Fibroblast of skin of abdomen (primary cell): Measurements from ENCODE around the gene PPM1E.
"Not testable (repeated sequence)": the region's sequence is repeated elsewhere in the genome, so short reads cannot be mapped to it uniquely, and the experiment has no call there.

Experiments
- DNase-seq: peaks from one replicate; pipeline ENCODE4 v3.0.0-alpha.2; 2013

Gene PPM1E

DNA sequence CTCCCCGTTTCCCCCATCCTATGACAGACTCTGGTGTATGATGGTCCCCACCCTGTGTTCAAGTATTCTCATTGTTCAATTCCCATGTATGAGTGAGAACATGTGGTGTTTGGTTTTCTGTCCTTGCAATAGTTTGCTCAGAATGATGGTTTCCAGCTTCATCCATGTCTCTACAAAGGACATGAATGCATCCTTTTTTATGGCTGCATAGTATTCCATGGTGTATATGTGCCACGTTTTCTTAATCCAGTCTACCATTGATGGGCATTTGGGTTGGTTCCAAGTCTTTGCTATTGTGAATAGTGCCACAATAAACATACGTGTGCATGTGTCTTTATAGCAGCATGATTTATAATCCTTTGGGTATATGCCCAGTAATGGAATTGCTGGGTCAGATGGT, 90.8 kb downstream of the PPM1E start:
- DNase-seq = not testable (repeated sequence)

GRCh38 chr17:58850106-58850505, 94.5 kb downstream of the PPM1E start:
- not testable (repeated sequence) for DNase-seq

DNA sequence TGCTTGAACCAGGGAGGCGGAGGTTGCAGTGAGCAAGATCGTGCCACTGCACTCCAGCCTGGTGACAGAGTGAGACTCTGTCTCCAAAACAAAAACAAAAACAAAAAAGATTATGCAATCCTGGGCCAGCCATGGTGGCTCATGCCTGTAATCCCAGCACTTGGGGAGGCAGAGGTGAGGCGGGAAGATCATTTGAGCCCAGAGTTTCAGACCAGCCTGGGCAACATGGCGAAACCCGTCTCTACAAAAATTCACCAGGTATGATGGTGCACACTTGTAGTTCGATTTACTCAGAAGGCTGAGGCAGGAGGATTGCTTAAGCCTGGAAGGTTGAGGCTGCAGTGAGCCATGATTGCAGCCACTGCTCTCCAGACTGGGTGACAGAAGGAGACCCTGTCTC, 109.6 kb downstream of the PPM1E start:
- no peak for DNase-seq

DNA sequence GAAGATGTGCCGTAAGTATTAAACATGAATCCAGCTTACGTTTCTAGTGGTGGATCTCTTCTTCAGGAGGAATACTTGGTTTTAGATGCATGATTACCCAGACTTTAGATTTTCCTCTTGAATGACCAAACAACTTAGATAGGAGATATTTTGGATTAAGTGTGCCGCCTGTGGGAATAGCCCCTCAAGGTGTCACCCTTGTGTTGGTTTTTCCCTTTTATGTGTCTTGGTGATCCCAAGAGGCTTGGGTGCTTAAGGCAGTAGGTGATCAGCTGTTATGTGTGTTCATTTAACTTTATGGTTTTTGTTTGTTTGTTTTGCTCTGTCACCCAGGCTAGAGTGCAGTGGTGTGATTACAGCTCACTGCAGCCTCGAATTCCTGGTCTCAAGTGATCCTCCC, 115.1 kb downstream of the PPM1E start:
- no peak for DNase-seq

GRCh38 chr17:58873926-58874325, 118.3 kb downstream of the PPM1E start:
- no peak for DNase-seq

GRCh38 chr17:58875261-58875660, 119.6 kb downstream of the PPM1E start:
- DNase-seq = no peak

DNA sequence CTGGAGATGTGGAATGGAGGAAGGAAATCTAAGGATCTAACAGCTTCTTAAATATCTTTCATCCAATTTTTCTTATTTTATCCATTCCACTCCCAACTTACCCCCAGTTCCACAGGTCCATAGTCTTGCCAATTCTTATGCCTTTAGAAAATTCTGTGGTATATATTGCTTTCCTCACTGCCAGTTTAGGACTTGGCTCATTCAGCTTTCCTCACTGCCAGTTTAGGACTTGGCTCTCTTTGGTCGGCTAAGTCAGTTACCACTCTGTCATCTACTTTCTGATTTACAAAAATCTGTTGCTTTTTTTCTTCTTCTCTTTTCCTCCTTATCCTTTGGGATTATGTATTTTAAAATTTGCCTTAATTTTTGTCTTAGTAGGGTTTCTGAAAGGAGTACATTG, 128.5 kb downstream of the PPM1E start:
- DNase-seq = no peak

GRCh38 chr17:58886514-58886913, 130.9 kb downstream of the PPM1E start:
- no peak for DNase-seq

GRCh38 chr17:58889928-58890327, 134.3 kb downstream of the PPM1E start:
- no peak for DNase-seq

DNA sequence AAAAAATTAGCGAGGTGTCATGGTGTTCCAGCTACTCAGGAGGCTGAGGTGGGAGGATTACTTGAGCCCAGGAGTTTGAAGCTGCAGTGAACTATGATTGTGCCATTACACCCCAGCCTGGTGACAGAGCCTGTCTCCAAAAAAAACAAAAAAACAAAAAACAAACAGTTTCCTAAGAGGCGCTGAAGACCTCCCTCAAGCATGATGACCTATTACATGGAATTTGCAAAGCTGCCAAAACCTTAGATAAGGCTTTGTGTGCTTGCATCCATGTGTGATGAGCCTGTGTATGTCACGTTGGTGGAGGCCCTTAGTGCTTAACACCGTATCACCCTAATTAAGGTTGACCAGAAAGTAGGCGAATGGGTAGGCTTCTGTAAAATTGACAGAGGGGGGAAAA, 143.5 kb downstream of the PPM1E start:
- DNase-seq = no peak

GRCh38 chr17:58902322-58902721, 146.7 kb downstream of the PPM1E start:
- no peak for DNase-seq

DNA sequence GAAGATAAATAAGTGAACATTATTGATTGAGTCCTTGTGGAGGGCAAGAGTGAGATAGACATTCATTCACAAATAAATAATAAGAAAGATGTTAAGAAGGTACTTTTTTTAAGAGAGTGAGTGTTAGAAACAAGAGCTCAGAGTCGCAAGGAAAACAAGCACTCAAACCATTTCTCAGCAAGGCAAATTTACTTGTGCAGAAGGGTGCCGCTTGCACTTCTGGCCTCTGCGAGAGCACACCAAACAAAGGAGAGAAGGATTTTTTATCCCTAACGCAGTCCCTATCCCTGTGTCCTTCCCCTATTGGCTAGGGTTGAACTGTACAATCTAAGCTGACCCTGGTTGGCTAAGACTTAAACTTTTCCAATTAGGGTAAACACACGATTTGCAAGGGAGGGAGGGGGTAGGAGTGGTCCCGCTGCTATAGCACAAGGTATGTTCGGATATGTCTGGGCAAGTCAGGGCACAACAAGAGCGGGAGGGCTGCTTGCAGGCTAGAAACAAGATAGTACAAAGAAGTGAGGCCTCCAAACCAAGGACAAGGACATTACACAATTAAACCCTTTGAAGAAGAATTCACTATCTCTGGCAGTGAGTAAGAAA, 156.2 kb downstream of the PPM1E start:
- no peak for DNase-seq

DNA sequence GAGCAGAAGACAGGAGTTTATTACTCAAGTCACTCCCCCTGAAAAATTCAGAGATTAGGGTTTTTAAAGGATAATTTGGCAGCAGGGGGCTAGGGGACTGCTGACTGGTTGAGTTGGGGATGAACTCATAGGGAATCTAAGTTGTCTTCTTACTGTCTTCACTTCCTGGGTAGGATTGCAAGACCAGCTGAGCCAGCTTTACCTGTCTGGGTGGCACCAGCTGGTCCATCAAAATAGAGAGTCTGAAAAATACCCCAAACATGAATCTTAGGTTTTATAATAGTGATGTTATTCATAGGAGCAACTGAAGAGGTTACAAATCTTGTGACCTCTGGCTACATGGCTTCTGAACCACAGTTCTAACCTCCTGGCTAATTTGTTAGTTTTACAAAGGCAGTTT, 157.9 kb downstream of the PPM1E start:
- no peak for DNase-seq

DNA sequence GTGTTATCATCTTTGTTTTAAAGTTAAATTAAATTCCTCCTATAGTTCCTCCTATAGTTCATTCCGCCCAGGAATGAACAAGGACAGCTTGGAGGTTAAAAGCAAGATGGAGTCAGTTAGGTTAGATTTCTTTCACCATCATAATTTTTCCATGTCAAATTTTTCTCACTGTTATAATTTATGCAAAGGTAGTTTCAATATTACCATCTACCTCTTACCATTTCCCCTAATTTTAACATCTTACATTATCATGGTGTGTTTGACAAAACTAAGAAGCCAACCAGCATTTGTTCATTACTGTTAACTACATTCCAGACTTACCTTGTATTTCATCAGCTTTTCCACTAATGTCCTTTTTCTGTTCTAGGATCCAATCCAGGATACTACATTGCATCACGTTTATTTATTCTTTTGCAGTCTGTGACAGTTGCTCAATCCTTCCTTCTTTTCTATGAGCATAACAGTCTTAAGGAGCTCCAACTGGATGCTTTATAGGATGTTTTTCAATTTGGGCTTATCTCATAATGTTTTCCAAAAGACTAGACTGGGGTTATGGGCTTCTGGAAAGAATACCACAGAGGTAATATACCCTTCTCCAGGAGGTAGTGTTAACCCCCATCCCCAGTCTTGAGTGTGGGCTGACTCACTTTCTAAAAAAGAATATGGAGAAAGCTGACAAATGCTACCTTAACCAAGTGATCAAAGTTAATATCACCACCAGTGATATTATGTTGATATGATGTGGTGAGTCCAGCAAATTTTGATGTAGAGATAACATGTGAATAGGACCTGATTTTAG, 158.5 kb downstream of the PPM1E start:
- peak; percentile 53 for DNase-seq

- DNase-seq = no peak
These were observed 161.6 kb downstream of the PPM1E start for GRCh38 chr17:58917228-58917627.

- no peak for DNase-seq
These were observed 162.4 kb downstream of the PPM1E start for GRCh38 chr17:58918072-58918471.

- no peak for DNase-seq
These were observed 163.2 kb downstream of the PPM1E start for GRCh38 chr17:58918884-58919283.

GRCh38 chr17:58920773-58921172, 165.1 kb downstream of the PPM1E start:
- no peak for DNase-seq

DNA sequence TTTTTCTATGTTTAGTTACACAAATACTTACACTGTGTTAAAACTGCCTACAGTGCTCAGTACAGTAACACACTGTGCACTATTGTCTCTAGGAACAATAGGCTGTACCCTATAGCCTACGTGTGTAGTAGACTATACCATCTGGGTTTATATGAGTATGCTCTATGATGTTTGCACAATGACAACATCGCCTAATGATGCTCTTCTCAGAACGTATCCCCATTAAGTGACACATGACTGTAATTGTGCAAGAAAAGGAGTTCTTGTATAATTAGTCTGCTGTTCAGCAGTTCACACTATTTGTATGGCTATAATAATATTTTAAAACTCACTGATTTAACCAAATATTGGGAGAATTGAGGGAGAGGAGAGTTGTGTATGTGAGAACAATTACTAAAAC, 177.3 kb downstream of the PPM1E start:
- DNase-seq = no peak

DNA sequence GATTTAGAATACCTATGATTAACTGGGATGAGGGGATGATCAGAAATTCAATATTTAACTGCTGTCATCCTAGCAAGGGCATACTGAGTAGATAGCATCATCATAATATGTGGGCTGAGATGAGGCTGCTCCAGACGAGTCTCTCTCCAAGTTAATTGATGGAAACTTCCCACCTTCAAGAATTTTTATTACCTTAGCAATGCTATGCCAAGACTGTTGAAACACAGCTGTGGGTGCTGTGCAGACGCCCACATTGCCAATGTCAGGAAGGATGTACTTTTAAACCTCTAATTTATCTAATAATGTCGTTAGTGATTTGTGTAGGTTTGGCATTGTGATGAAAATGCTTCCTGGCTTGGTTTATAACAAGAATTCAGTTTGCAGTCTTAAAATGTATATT, 180.6 kb downstream of the PPM1E start:
- no peak for DNase-seq

DNA sequence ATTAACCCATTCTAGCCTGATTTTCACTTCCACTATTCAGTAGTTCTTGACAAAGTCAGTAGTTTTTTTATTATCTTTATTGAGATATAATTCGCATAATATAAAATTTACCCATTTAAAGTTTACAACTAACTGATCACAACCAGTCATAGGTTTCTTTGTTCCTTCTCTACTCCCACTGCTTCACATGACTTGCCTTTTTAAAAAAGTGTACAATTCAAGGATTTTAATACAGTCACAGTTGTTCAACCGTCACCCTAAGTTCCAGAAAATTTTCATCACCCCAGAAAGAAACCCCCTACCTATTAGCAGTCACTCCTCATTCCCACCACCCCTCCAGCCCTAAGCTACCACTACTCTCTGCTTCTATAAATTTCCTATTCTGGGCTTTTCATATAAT, 188.5 kb downstream of the PPM1E start:
- no peak for DNase-seq

GRCh38 chr17:58947411-58947810, 191.8 kb downstream of the PPM1E start:
- DNase-seq = no peak

GRCh38 chr17:58947824-58948223, 192.2 kb downstream of the PPM1E start:
- DNase-seq = no peak

DNA sequence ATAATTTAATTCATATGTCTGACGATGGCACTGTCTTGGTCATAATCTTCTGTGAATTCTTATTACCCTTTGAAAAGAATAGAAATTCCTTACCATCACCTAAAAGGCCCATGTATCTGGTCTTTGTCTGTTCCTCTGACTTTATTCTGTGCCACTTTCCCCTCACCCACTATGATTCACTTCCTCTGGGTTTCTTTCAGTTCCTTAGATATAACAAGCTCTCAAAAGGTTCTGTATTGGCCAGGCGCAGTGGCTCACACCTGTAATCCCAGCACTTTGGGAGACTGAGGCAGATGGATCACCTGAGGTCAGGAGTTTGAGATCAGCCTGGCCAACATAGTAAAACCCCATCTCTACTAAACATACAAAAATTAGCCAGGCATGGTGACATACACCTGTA, 198.7 kb downstream of the PPM1E start:
- not testable (repeated sequence) for DNase-seq
